Heart right ventricle (tissue), 16 donors: ENCODE data around the gene CD109. TPM values are rescaled to one million over a fixed set of nuclear protein-coding genes. Genes with fewer than 3 reads are reported as not detected.

Experiments
- ATAC-seq, 8 donors: fragments of 200-7000 bp; cut with Tn5 transposase; one replicate each; pipeline ENCODE4 v1.9.1; 2020; ENCODE audit warnings: mild to moderate bottlenecking in 8 of 8, moderate library complexity in 8 of 8, moderate number of reproducible peaks in 1 of 8
- DNase-seq, 2 donors: peaks; one replicate each; pipeline ENCODE4 v3.0.0-alpha.2; 2020
- H3K27ac ChIP-seq, 10 donors: fragments of 200-600 bp; sonication (generic) in 2 of 10; one replicate each; pipeline versions ENCODE4 v1.5.0 to v1.8.0; 2020 to 2022; ENCODE audit warnings: mild to moderate bottlenecking in 3 of 10
- H3K27me3 ChIP-seq, 7 donors: fragments of 200-600 bp; one replicate each; pipeline ENCODE4 v1.8.0; 2021 to 2022; ENCODE audit warnings: mild to moderate bottlenecking in 2 of 7
- H3K36me3 ChIP-seq, 9 donors: fragments of 200-600 bp; sonication (generic) in 1 of 9; one replicate each; pipeline versions ENCODE4 v1.5.0 to v1.8.0; 2020 to 2022; ENCODE audit warnings: mild to moderate bottlenecking in 2 of 9
- H3K4me1 ChIP-seq, 9 donors: fragments of 200-600 bp; sonication (generic) in 1 of 9; one replicate each; pipeline versions ENCODE4 v1.5.0 to v1.8.0; 2020 to 2022; ENCODE audit warnings: mild to moderate bottlenecking in 4 of 9
- H3K4me3 ChIP-seq, 10 donors: fragments of 200-600 bp; sonication (generic) in 2 of 10; one replicate each; pipeline versions ENCODE4 v1.5.0 to v1.8.0; 2020 to 2022; ENCODE audit warnings: mild to moderate bottlenecking in 7 of 10, moderate library complexity in 2 of 10
- H3K9me3 ChIP-seq, 11 donors: fragments of 200-600 bp in 10 of 11; sonication (generic) in 2 of 11; one replicate each; pipeline versions ENCODE4 v1.5.0 to v1.8.0; 2013 to 2022; ENCODE audit warnings: mild to moderate bottlenecking in 2 of 11, control low read depth in 1 of 11, moderate library complexity in 1 of 11
- CTCF ChIP-seq, 9 donors: fragments of 200-600 bp; sonication (generic) in 2 of 9; IDR thresholded peaks; one replicate each; pipeline versions ENCODE4 v1.5.0 to v1.8.0; 2021 to 2022; ENCODE audit warnings: antibody characterized with exemption in 9 of 9, mild to moderate bottlenecking in 5 of 9, moderate library complexity in 1 of 9
- WGBS, 2 donors: extraction: QIAGEN DNeasy Blood & Tissue Kit; methylation state at CpG; one replicate each; pipeline ENCODE4 v1.1.7; 2013; ENCODE audit warnings: inconsistent platforms in 1 of 2; 5-methylcytosine and 5-hydroxymethylcytosine counted together
- intact Hi-C, 10 donors: fragments of 100-400 bp; cut with DNase I; formaldehyde crosslinking; loops; one replicate each; pipeline versions ENCODE4 v1.11.1 to v1.14.2; 2022
- polyA plus RNA-seq, 2 donors: library from polyadenylated mRNA; stranded (reverse); fragments of 200-250 nt; gene quantifications; one replicate each; pipeline ENCODE4 v1.2.3, GENCODE V29; 2013
- total RNA-seq, 10 donors: library from RNA; stranded (reverse); fragmentation: NEBNext Ultra II Directional in 3 of 10; extraction: Animal tissue kit (Norgen Biotek cat#: 25700) in 3 of 10; gene quantifications; one replicate each; pipeline versions ENCODE4 v1.2.1 to v1.2.4, GENCODE V29; 2021 to 2023
- donor health status: Arrhythmogenic right ventricular cardiomyopathy.
- donor health status: ischemic (EF 13 %, LVEDD 7.1; RV severe dilation, severe dysfunction).
- donor health status: healthy with polysubstance abuse.
- donor health status: DM: no; HTN: yes; CAD: no.
- donor health status: DM: no; HTN: no; CAD: no.
- donor health status: ischemic (EF 25% LVEDD 6.9; RV normal size, moderate dysfunction).
- donor health status: ischemic (EF 25% LVEDD 5.7; RV mildly dilated, moderate dysfunction).
- donor health status: healthy.
- donor health status: DM: yes; HTN: yes; CAD: no.
- donor health status: Ischemic cardiomyopathy.
- donor health status: ischemic (EF 35%, LVEDD 5.7; RV mildly dilated, moderate dysfunction).
- donor health status: nonischemic (EF 11% LVEDD 7.7; RV severe dilation, severe dysfunction).
- donor health status: DM: yes; HTN: yes; CAD: no.
- donor health status: PGD.
- donor health status: ischemic (EF 29% LVEDD 5.4; RV normal size, mild dysfunction).
- donor health status: nonischemic (EF 23%, LVEDD 6.1; RV moderate dilation, normal function).

The CD109 gene
- total and polyA plus RNA-seq, 12 donors: 2.3 to 15.4 (median 7.9) TPM

GRCh38 chr6:73784726-73785505 lies 88.9 kb downstream of the CD109 start:
- no peak overlapping the region for H3K4me3 ChIP-seq
- no peak for TF ChIP-seq CTCF (IDR thresholded peaks at IDR 0.05)
- DNase-seq (no peak), ATAC-seq (no peak)
- H3K4me1 ChIP-seq: peaks cover 0 to 11% (median 0%) of the 10 kb centered on the region in 9 donors
- 84 to 87% methylated on average over 3 of the region's 3 CpGs for WGBS, 2 donors
- no peak overlapping the region for H3K27ac ChIP-seq
- H3K27me3 ChIP-seq: no peaks in the 10 kb centered on the region
- intact Hi-C loops: no loop called here
- H3K9me3 ChIP-seq: no peaks in the 10 kb centered on the region
- H3K36me3 ChIP-seq: peaks cover 0 to 66% (median 4%) of the 10 kb centered on the region in 9 donors

GRCh38 chr6:73790574-73790973 lies 94.6 kb downstream of the CD109 start:
- no peak for ATAC-seq
- no peaks in the 10 kb centered on the region for H3K4me1 ChIP-seq
- DNase-seq: no peak
- no peak for TF ChIP-seq CTCF (IDR thresholded peaks at IDR 0.05)
- H3K9me3 ChIP-seq: no peaks in the 10 kb centered on the region
- no peak overlapping the region for H3K4me3 ChIP-seq
- H3K27me3 ChIP-seq: no peaks in the 10 kb centered on the region
- intact Hi-C loops: loop anchor here in 1 of 10 donors (10.0 kb wide), 1 partner anchor 46 kb away; no protein-coding TSS in a partner anchor
- peaks cover 0 to 75% (median 4%) of the 10 kb centered on the region in 9 donors for H3K36me3 ChIP-seq
- no peak overlapping the region for H3K27ac ChIP-seq

GRCh38 chr6:73791336-73791735 lies 95.3 kb downstream of the CD109 start:
- DNase-seq: no peak
- Histone ChIP-seq H3K4me1 (no peaks in the 10 kb centered on the region), H3K27ac (no peak overlapping the region), H3K27me3 (no peaks in the 10 kb centered on the region), H3K4me3 (no peak overlapping the region), H3K36me3 (peaks cover 0 to 68% (median 4%) of the 10 kb centered on the region in 9 donors), H3K9me3 (no peaks in the 10 kb centered on the region)
- ATAC-seq: no peak
- TF ChIP-seq CTCF (IDR thresholded peaks at IDR 0.05): no peak
- WGBS, 2 donors: 87 to 95% methylated on average over 6 of the region's 6 CpGs
- intact Hi-C loops: loop anchor here in 1 of 10 donors (10.0 kb wide), 1 partner anchor 47 kb away; no protein-coding TSS in a partner anchor

- H3K27me3 ChIP-seq: no peaks in the 10 kb centered on the region
- no peak for TF ChIP-seq CTCF (IDR thresholded peaks at IDR 0.05)
- no peak overlapping the region for H3K4me3 ChIP-seq
- H3K36me3 ChIP-seq: peaks cover 0 to 54% (median 0%) of the 10 kb centered on the region in 9 donors
- intact Hi-C loops: loop anchor here in 1 of 10 donors (10.0 kb wide), 1 partner anchor 48 kb away; no protein-coding TSS in a partner anchor
- no peak for ATAC-seq
- no peak for DNase-seq
- H3K4me1 ChIP-seq: no peaks in the 10 kb centered on the region
- WGBS, 2 donors: 81 to 89% methylated on average over 2 of the region's 2 CpGs
- H3K9me3 ChIP-seq: no peaks in the 10 kb centered on the region
- no peak overlapping the region for H3K27ac ChIP-seq
Measured at GRCh38 chr6:73792738-73793137, 96.7 kb downstream of the CD109 start.
